Lower leg skin (tissue), 4 donors: ENCODE measurements around the gene NBAS. TPM values are rescaled to one million over a fixed set of nuclear protein-coding genes. Genes with fewer than 3 reads are reported as not detected.

Experiments used
- DNase-seq, 2 donors: peaks; one replicate each; pipeline ENCODE4 v3.0.0-alpha.2; 2019; ENCODE audit warnings: low spot score in 2 of 2
- H3K4me3 ChIP-seq: fragments of 200-600 bp; sonication (generic); 2 replicates; pipeline ENCODE4 v1.5.1; 2017; ENCODE audit warnings: mild to moderate bottlenecking, low read depth; ENCODE audit not compliant: poor library complexity, severe bottlenecking
- CTCF ChIP-seq, 3 donors: fragments of 450-650 bp; IDR thresholded peaks; one replicate each; pipeline ENCODE4 v1.5.1; 2016; ENCODE audit warnings: antibody characterized with exemption in 3 of 3, mild to moderate bottlenecking in 3 of 3, moderate library complexity in 2 of 3
- POLR2A ChIP-seq, 2 donors: fragments of 450-650 bp; IDR thresholded peaks; one replicate each; pipeline ENCODE4 v1.6.1; 2016 to 2017; ENCODE audit warnings: antibody characterized with exemption in 2 of 2, mild to moderate bottlenecking in 1 of 2, moderate library complexity in 1 of 2
- WGBS, 2 donors: methylation state at CpG; one replicate each; pipeline ENCODE4 v1.1.5; 2018; 5-methylcytosine and 5-hydroxymethylcytosine counted together
- intact Hi-C: fragments of 100-400 bp; cut with DNase I; formaldehyde crosslinking; loops from one replicate; pipeline ENCODE4 v1.15.0; 2023; ENCODE audit warnings: low total_unique reads
- total RNA-seq, 4 donors: library from RNA; depleted of rRNA; stranded (reverse); fragments of >200 nt; gene quantifications; one replicate each; pipeline ENCODE4 v1.1.0, GENCODE V29; 2016

NBAS gene
- total RNA-seq, 4 donors from 2014 or later = 26.6 to 40.2 (median 38.3) TPM

GRCh38 chr2:15584767-15585469 lies 23.8 kb upstream of the NBAS start:
- WGBS, 2 donors = 87 to 94% methylated on average over 2 of the region's 2 CpGs
- no peak for DNase-seq
- intact Hi-C loops = no loop called here
- H3K4me3 ChIP-seq = no peak overlapping the region
- TF ChIP-seq CTCF (IDR thresholded peaks at IDR 0.05) = no peak
- no peak for TF ChIP-seq POLR2A (IDR thresholded peaks at IDR 0.05)

GRCh38 chr2:15584316-15584715 lies 23.2 kb upstream of the NBAS start:
- TF ChIP-seq CTCF (IDR thresholded peaks at IDR 0.05) (no peak), POLR2A (IDR thresholded peaks at IDR 0.05) (no peak)
- no peak overlapping the region for H3K4me3 ChIP-seq
- intact Hi-C loops = no loop called here
- DNase-seq = no peak

- DNase-seq = no peak
- TF ChIP-seq POLR2A (IDR thresholded peaks at IDR 0.05) (no peak), CTCF (IDR thresholded peaks at IDR 0.05) (no peak)
- WGBS, 2 donors = 79 to 81% methylated on average over 1 of the region's 1 CpG
- intact Hi-C loops = no loop called here
- no peak overlapping the region for H3K4me3 ChIP-seq
Measured at GRCh38 chr2:15583826-15584225, 22.7 kb upstream of the NBAS start.

- TF ChIP-seq CTCF (IDR thresholded peaks at IDR 0.05) = no peak
- TF ChIP-seq POLR2A (IDR thresholded peaks at IDR 0.05) = no peak
- intact Hi-C loops = no loop called here
- DNase-seq = no peak
Measured at GRCh38 chr2:15582710-15583357, 21.7 kb upstream of the NBAS start.

GRCh38 chr2:15580451-15580850 lies 19.3 kb upstream of the NBAS start:
- intact Hi-C loops = no loop called here
- TF ChIP-seq POLR2A (IDR thresholded peaks at IDR 0.05) (no peak), CTCF (IDR thresholded peaks at IDR 0.05) (no peak)
- WGBS, 2 donors = 87% methylated on average over 2 of the region's 2 CpGs
- no peak overlapping the region for H3K4me3 ChIP-seq
- DNase-seq = no peak

More at GRCh38 chr2:15582710-15583357, 21.7 kb upstream of the NBAS start:
- WGBS, 2 donors = 41 to 54% methylated on average over 15 of the region's 15 CpGs
- H3K4me3 ChIP-seq = no peak overlapping the region
